GM19035 (cell line): ENCODE data around the gene TTC28.
"Not testable (repeated sequence)": the region's sequence is repeated elsewhere in the genome, so short reads cannot be mapped to it uniquely, and the experiment has no call there.

Experiments used
- ATAC-seq: cut with Tn5 transposase; IDR thresholded peaks from one replicate; pipeline ENCODE4 v1.9.1; 2021; ENCODE audit not compliant: unreplicated experiment

TTC28 gene

GRCh38 chr22:28563636-28564035 lies 116.0 kb downstream of the TTC28 start:
- ATAC-seq = no peak

GRCh38 chr22:28562324-28562723 lies 117.3 kb downstream of the TTC28 start:
- ATAC-seq = no peak

GRCh38 chr22:28560743-28561101 lies 118.9 kb downstream of the TTC28 start:
- not testable (repeated sequence) for ATAC-seq

- ATAC-seq = no peak
These were observed 119.4 kb downstream of the TTC28 start for GRCh38 chr22:28560046-28560742.

GRCh38 chr22:28557184-28557583 lies 122.5 kb downstream of the TTC28 start:
- no peak for ATAC-seq

- ATAC-seq = not testable (repeated sequence)
These were observed 126.4 kb downstream of the TTC28 start for GRCh38 chr22:28553108-28553866.

- no peak for ATAC-seq
These were observed 131.2 kb downstream of the TTC28 start for GRCh38 chr22:28548406-28548805.

- ATAC-seq = no peak
These were observed 132.4 kb downstream of the TTC28 start for GRCh38 chr22:28547132-28547842.

- ATAC-seq = no peak
These were observed 135.2 kb downstream of the TTC28 start for GRCh38 chr22:28544431-28544868.

- no peak for ATAC-seq
These were observed 136.5 kb downstream of the TTC28 start for GRCh38 chr22:28542980-28543621.

- no peak for ATAC-seq
These were observed 138.5 kb downstream of the TTC28 start for GRCh38 chr22:28541137-28541536.

GRCh38 chr22:28538922-28539321 lies 140.7 kb downstream of the TTC28 start:
- no peak for ATAC-seq

- ATAC-seq = not testable (repeated sequence)
These were observed 149.1 kb downstream of the TTC28 start for GRCh38 chr22:28530565-28530964.

GRCh38 chr22:28529144-28529543 lies 150.5 kb downstream of the TTC28 start:
- ATAC-seq = not testable (repeated sequence)

GRCh38 chr22:28521451-28521850 lies 158.2 kb downstream of the TTC28 start:
- no peak for ATAC-seq

- ATAC-seq = no peak
These were observed 165.3 kb downstream of the TTC28 start for GRCh38 chr22:28514321-28514821.

- not testable (repeated sequence) for ATAC-seq
These were observed 167.3 kb downstream of the TTC28 start for GRCh38 chr22:28512387-28512786.

GRCh38 chr22:28507896-28508295 lies 171.7 kb downstream of the TTC28 start:
- no peak for ATAC-seq

GRCh38 chr22:28506150-28506535 lies 173.5 kb downstream of the TTC28 start:
- no peak for ATAC-seq

GRCh38 chr22:28505416-28506149 lies 174.1 kb downstream of the TTC28 start:
- no peak for ATAC-seq
